Uterus (tissue), 4 donors: ENCODE measurements around the gene KLK3. TPM values are rescaled to one million over a fixed set of nuclear protein-coding genes. Genes with fewer than 3 reads are reported as not detected.

Experiments
- DNase-seq, 2 donors: peaks; one replicate each; pipeline ENCODE4 v3.0.0-alpha.2; 2019 to 2020
- H3K27ac ChIP-seq, 2 donors: fragments of 200-600 bp; sonication (generic); 1 replicate in 1 of 2; 2 replicates in 1 of 2; pipeline ENCODE4 v1.5.1; 2016 to 2018
- H3K27me3 ChIP-seq, 2 donors: fragments of 200-600 bp; sonication (generic); one replicate each; pipeline ENCODE4 v1.5.1; 2018 to 2019; ENCODE audit warnings: control low read depth in 1 of 2
- H3K36me3 ChIP-seq, 2 donors: fragments of 200-600 bp; sonication (generic); one replicate each; pipeline ENCODE4 v1.5.1; 2019; ENCODE audit warnings: control low read depth in 1 of 2
- H3K4me1 ChIP-seq, 2 donors: fragments of 200-600 bp; sonication (generic); one replicate each; pipeline ENCODE4 v1.5.1; 2018 to 2019; ENCODE audit warnings: control low read depth in 1 of 2
- H3K4me3 ChIP-seq, 2 donors: fragments of 200-600 bp; sonication (generic); 1 replicate in 1 of 2; 2 replicates in 1 of 2; pipeline ENCODE4 v1.5.1; 2018 to 2019; ENCODE audit warnings: mild to moderate bottlenecking in 1 of 2
- H3K9me3 ChIP-seq, 2 donors: fragments of 200-600 bp; sonication (generic); one replicate each; pipeline ENCODE4 v1.5.1; 2019; ENCODE audit warnings: control low read depth in 1 of 2
- POLR2A ChIP-seq, 2 donors: fragments of 450-650 bp; IDR thresholded peaks; one replicate each; pipeline ENCODE4 v1.6.1; 2016; ENCODE audit warnings: antibody characterized with exemption in 2 of 2, mild to moderate bottlenecking in 1 of 2, moderate library complexity in 1 of 2
- intact Hi-C: fragments of 100-400 bp; cut with DNase I; formaldehyde crosslinking; loops from one replicate; pipeline ENCODE4 v1.15.1; 2023; ENCODE audit warnings: low total_unique reads
- total RNA-seq, 4 donors: library from RNA; depleted of rRNA in 3 of 4; stranded (reverse); fragments of >200 nt in 3 of 4; gene quantifications; one replicate each; pipeline versions ENCODE4 v1.1.0 to v1.2.4, GENCODE V29; 2014 to 2023
- TF ChIP-seq, protein P1 (sequence below), 4 experiments: fragments of 200-600 bp in 2 of 4; fragments of 450-650 bp in 2 of 4; sonication (generic) in 2 of 4; IDR thresholded peaks; one replicate each; pipeline ENCODE4 v1.5.1; 2016 to 2019; ENCODE audit warnings: antibody characterized with exemption in 4 of 4, mild to moderate bottlenecking in 2 of 4, moderate library complexity in 1 of 4
- donor health status: DM: yes; HTN: yes; CAD: no.

KLK3 gene
- total RNA-seq, 4 donors from 2014 or later = 1.4 TPM; not detected in 3

DNA sequence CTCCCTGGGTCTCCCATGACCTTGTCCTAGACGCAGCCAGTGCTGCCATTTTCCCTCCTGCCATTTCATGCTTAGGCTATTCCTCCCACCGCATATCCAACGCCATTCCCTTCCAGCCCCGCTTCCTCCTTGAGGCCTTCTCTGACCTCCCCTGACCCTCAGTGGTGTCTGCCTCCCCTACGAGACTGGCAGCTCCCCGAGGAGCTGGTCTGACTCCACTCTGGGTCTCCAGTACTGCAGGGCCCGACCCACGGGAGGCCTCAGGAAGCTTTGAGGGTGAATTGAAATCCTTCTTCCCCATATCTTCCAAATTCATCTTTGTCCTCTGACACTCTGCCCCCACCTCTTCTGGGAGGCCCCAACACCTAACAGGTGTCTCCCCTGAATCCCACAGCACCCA lies 22.0 kb upstream of the KLK3 start:
- H3K27ac ChIP-seq = no peak overlapping the region
- peaks cover 0 to 9% of the 10 kb centered on the region in 2 donors for H3K4me1 ChIP-seq
- no peak for DNase-seq
- peaks cover 0 to 9% of the 10 kb centered on the region in 2 donors for H3K27me3 ChIP-seq
- no peak overlapping the region for H3K4me3 ChIP-seq
- TF ChIP-seq POLR2A (IDR thresholded peaks at IDR 0.05) = no peak
- TF ChIP-seq, protein P1, sequence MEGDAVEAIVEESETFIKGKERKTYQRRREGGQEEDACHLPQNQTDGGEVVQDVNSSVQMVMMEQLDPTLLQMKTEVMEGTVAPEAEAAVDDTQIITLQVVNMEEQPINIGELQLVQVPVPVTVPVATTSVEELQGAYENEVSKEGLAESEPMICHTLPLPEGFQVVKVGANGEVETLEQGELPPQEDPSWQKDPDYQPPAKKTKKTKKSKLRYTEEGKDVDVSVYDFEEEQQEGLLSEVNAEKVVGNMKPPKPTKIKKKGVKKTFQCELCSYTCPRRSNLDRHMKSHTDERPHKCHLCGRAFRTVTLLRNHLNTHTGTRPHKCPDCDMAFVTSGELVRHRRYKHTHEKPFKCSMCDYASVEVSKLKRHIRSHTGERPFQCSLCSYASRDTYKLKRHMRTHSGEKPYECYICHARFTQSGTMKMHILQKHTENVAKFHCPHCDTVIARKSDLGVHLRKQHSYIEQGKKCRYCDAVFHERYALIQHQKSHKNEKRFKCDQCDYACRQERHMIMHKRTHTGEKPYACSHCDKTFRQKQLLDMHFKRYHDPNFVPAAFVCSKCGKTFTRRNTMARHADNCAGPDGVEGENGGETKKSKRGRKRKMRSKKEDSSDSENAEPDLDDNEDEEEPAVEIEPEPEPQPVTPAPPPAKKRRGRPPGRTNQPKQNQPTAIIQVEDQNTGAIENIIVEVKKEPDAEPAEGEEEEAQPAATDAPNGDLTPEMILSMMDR (IDR thresholded peaks at IDR 0.05) = no peak
- no peaks in the 10 kb centered on the region for H3K9me3 ChIP-seq
- intact Hi-C loops = no loop called here
- no peaks in the 10 kb centered on the region for H3K36me3 ChIP-seq

DNA sequence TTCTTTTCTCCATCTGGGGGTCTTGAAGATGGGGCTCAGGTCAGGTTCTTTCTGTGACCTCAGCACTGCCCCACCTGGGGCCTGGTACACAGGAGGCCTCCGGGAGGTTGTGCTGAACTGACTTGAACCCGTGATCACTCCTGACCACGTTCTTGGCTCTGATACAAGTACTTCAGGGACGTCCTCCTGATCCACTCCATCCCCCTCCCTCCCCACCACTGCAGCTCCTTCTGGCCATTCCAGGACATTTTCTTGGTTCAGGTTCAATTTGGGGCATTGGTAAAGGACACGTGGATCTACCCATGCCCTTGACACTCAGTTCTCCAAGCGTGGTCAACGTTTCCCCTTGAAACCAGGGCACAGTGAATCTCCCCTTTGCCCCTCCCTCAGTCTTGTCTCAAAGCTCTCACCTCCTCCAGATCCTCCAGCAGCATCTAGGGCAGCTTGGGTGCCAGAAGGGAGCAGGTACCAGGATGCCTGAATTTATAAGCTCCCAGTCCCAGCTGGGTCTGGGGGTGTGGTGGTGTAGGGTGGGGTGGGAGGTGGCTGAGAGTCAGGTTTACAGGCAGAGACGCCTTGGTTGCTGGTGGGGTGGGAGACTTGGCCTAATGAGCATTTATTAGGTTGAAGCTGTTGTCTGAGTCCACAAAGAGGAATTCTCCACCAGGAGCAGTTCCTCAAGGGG lies 21.5 kb upstream of the KLK3 start, which contains the start of gene KLK15:
TSS of gene KLK15 (minus strand) at position 458 of the 685 bp plus-strand sequence. CDS start 2,082 bp downstream, outside the sequence.
- no peak within 1 kb of the TSS for H3K27ac ChIP-seq
- no peaks in the 10 kb centered on the region for H3K36me3 ChIP-seq
- peaks cover 0 to 9% of the 10 kb centered on the region in 2 donors for H3K4me1 ChIP-seq
- H3K9me3 ChIP-seq = no peaks in the 10 kb centered on the region
- intact Hi-C loops = no loop called here
- no peak for DNase-seq
- no peak within 1 kb of the TSS for H3K4me3 ChIP-seq
- H3K27me3 ChIP-seq = peaks cover 0 to 9% of the 10 kb centered on the region in 2 donors
- no peak for TF ChIP-seq POLR2A (IDR thresholded peaks at IDR 0.05)
- TF ChIP-seq, protein P1 (IDR thresholded peaks at IDR 0.05) = no peak

DNA sequence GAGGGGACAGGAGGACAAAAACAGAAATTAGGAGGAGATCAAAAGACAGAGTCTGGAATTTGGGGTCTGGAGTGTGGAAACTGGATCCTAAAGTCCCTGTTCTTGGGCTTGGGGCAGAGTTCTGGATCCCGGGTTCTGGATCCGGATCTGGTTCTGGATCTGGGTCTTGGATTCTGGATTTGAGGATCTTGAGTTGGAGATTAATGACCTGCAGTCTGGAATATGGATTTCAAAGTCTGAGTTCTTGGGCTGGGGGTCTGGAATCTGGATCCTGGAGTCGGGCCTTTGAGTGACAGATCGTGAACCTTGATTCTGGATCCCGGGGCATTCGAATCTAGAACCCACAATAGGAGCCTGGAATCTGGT lies 20.9 kb upstream of the KLK3 start:
- Histone ChIP-seq H3K36me3 (no peaks in the 10 kb centered on the region), H3K4me1 (peaks cover 0 to 9% of the 10 kb centered on the region in 2 donors), H3K27ac (no peak overlapping the region), H3K9me3 (no peaks in the 10 kb centered on the region), H3K4me3 (no peak overlapping the region), H3K27me3 (peaks cover 0 to 9% of the 10 kb centered on the region in 2 donors)
- TF ChIP-seq POLR2A (IDR thresholded peaks at IDR 0.05) = no peak
- TF ChIP-seq, protein P1 (IDR thresholded peaks at IDR 0.05) = no peak
- DNase-seq = no peak
- intact Hi-C loops = no loop called here

DNA sequence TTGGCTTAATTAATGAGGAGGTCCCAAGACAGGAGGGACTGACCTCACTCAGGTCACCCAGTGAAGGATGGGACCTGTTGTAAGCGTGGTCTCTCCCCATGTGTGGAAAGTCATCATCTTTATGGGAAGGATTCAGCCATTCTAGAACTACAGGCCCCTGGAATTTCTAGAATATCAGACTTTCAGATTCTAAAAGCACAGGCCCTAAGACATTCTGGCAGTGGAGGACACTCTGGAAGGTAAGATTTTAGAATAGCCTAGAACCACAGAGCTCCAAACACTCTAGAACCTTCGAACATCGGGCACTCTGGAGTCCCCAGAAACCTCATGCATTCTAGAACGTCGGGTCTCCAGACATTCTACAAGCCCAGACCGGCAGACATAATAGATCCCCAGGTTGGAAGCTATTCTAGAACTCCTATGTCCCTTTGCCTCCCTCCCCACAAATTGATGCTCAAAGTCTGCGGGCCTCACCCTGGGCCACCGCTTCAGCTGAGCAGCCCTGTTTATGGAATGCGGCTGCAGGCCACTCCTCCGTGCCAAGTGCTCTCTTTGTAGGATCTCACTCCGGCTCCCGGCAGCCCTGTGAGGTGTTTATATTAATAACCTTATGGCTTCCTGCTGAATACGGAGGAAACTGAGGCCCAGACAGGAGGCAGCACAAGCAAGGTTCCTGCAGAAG lies 19.5 kb upstream of the KLK3 start:
- peaks cover 0 to 9% of the 10 kb centered on the region in 2 donors for H3K27me3 ChIP-seq
- peak overlapping the region in 1 of 2 donors; percentile 23 for H3K4me3 ChIP-seq
- no peak overlapping the region for H3K27ac ChIP-seq
- TF ChIP-seq, protein P1 (IDR thresholded peaks at IDR 0.05) = no peak
- no peak for TF ChIP-seq POLR2A (IDR thresholded peaks at IDR 0.05)
- H3K9me3 ChIP-seq = no peaks in the 10 kb centered on the region
- no peak for DNase-seq
- intact Hi-C loops = no loop called here
- peaks cover 0 to 9% of the 10 kb centered on the region in 2 donors for H3K4me1 ChIP-seq
- H3K36me3 ChIP-seq = no peaks in the 10 kb centered on the region
